Measurements from ENCODE around the gene HACD2. TPM values are rescaled to one million over a fixed set of nuclear protein-coding genes. Genes with fewer than 3 reads are reported as not detected.
"Not testable (repeated sequence)": the region's sequence is repeated elsewhere in the genome, so short reads cannot be mapped to it uniquely, and the experiment has no call there.

HACD2 gene
- polyA plus RNA-seq, 1 donor (not counting 4 experiments of a cell fraction or from before 2014, with no cell fraction given), result 124 TPM

GRCh38 chr3:123613543-123613942 lies 28.7 kb upstream of the HACD2 start:
- no peaks in the 10 kb centered on the region for H3K27me3 ChIP-seq (ENCODE audit: control insufficient read depth, extremely low read depth, insufficient read depth, low read length)
- H3K36me3 ChIP-seq (ENCODE audit: control insufficient read depth in 2 of 2, extremely low read depth in 1 of 2, insufficient read depth in 2 of 2, low read length in 2 of 2), result peaks cover 8 to 16% of the 10 kb centered on the region in 2 experiments

GRCh38 chr3:123611674-123612073 lies 26.8 kb upstream of the HACD2 start:
- H3K4me2 ChIP-seq (ENCODE audit: control insufficient read depth, extremely low read depth, insufficient read depth, low read depth, low read length); dilution Hi-C loops (cut with MboI; ENCODE audit: extremely low pct_ligation_motif_present, low sequenced_read_pairs); H3K4me1 ChIP-seq (ENCODE audit: control insufficient read depth, extremely low read depth, insufficient read depth, low read length); H3K27me3 ChIP-seq (ENCODE audit: control insufficient read depth, extremely low read depth, insufficient read depth, low read length); H3K9me3 ChIP-seq (ENCODE audit: control insufficient read depth, low read depth, low read length); H4K20me1 ChIP-seq (ENCODE audit: control insufficient read depth, extremely low read depth, insufficient read depth, low read length); DNase-seq (ENCODE audit: low read depth, low spot score); H3K27ac ChIP-seq (ENCODE audit: control insufficient read depth, insufficient read depth, low read length); H3K79me2 ChIP-seq (ENCODE audit: control insufficient read depth, insufficient read depth, low read length); H2AFZ ChIP-seq (ENCODE audit: control insufficient read depth, low read length); H3K9ac ChIP-seq (ENCODE audit: control insufficient read depth, extremely low read depth, insufficient read depth, low read length); H3K4me3 ChIP-seq (ENCODE audit: control insufficient read depth in 2 of 3, extremely low read depth in 1 of 3, insufficient read depth in 2 of 3, low read depth in 1 of 3, low read length in 3 of 3); H3K9me1 ChIP-seq (ENCODE audit: control insufficient read depth, extremely low read depth, insufficient read depth, low read length); FAIRE-seq: not testable (repeated sequence)
- H3K36me3 ChIP-seq (ENCODE audit: control insufficient read depth in 2 of 2, extremely low read depth in 1 of 2, insufficient read depth in 2 of 2, low read length in 2 of 2), result peaks cover 10 to 16% of the 10 kb centered on the region in 2 experiments

More at GRCh38 chr3:123613543-123613942, 28.7 kb upstream of the HACD2 start:
- H3K79me2 ChIP-seq (ENCODE audit: control insufficient read depth, insufficient read depth, low read length), result peaks cover under 1% of the 10 kb centered on the region
- H2AFZ ChIP-seq (ENCODE audit: control insufficient read depth, low read length), result no peak overlapping the region
- no peak for FAIRE-seq
- no peaks in the 10 kb centered on the region for H4K20me1 ChIP-seq (ENCODE audit: control insufficient read depth, extremely low read depth, insufficient read depth, low read length)
- DNase-seq (ENCODE audit: low read depth, low spot score), result no peak
- no peak overlapping the region for H3K27ac ChIP-seq (ENCODE audit: control insufficient read depth, insufficient read depth, low read length)
- no peak overlapping the region for H3K9ac ChIP-seq (ENCODE audit: control insufficient read depth, extremely low read depth, insufficient read depth, low read length)
- no peak overlapping the region for H3K4me2 ChIP-seq (ENCODE audit: control insufficient read depth, extremely low read depth, insufficient read depth, low read depth, low read length)
- H3K4me1 ChIP-seq (ENCODE audit: control insufficient read depth, extremely low read depth, insufficient read depth, low read length), result peaks cover 11% of the 10 kb centered on the region
- dilution Hi-C loops (cut with MboI; ENCODE audit: extremely low pct_ligation_motif_present, low sequenced_read_pairs), result no loop called here
- TF ChIP-seq, protein P1, sequence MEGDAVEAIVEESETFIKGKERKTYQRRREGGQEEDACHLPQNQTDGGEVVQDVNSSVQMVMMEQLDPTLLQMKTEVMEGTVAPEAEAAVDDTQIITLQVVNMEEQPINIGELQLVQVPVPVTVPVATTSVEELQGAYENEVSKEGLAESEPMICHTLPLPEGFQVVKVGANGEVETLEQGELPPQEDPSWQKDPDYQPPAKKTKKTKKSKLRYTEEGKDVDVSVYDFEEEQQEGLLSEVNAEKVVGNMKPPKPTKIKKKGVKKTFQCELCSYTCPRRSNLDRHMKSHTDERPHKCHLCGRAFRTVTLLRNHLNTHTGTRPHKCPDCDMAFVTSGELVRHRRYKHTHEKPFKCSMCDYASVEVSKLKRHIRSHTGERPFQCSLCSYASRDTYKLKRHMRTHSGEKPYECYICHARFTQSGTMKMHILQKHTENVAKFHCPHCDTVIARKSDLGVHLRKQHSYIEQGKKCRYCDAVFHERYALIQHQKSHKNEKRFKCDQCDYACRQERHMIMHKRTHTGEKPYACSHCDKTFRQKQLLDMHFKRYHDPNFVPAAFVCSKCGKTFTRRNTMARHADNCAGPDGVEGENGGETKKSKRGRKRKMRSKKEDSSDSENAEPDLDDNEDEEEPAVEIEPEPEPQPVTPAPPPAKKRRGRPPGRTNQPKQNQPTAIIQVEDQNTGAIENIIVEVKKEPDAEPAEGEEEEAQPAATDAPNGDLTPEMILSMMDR (optimal IDR thresholded peaks at IDR 0.05 in 1 of 3, IDR thresholded peaks at IDR 0.05 in 1 of 3, conservative IDR thresholded peaks at IDR 0.05 in 1 of 3; ENCODE audit: extremely low read depth in 1 of 3, insufficient read depth in 2 of 3, low read length in 3 of 3), result no peak
- TF ChIP-seq EZH2 (IDR thresholded peaks at IDR 0.05; ENCODE audit: low read length), result no peak
- H3K9me3 ChIP-seq (ENCODE audit: control insufficient read depth, low read depth, low read length), result no peaks in the 10 kb centered on the region
- H3K4me3 ChIP-seq (ENCODE audit: control insufficient read depth in 2 of 3, extremely low read depth in 1 of 3, insufficient read depth in 2 of 3, low read depth in 1 of 3, low read length in 3 of 3), result no peak overlapping the region
- no peaks in the 10 kb centered on the region for H3K9me1 ChIP-seq (ENCODE audit: control insufficient read depth, extremely low read depth, insufficient read depth, low read length)

- TF ChIP-seq, protein P1 (optimal IDR thresholded peaks at IDR 0.05 in 1 of 3, IDR thresholded peaks at IDR 0.05 in 1 of 3, conservative IDR thresholded peaks at IDR 0.05 in 1 of 3; ENCODE audit: extremely low read depth in 1 of 3, insufficient read depth in 2 of 3, low read length in 3 of 3), result no peak
- no peak for TF ChIP-seq EZH2 (IDR thresholded peaks at IDR 0.05; ENCODE audit: low read length)
- Histone ChIP-seq H3K4me2 (ENCODE audit: control insufficient read depth, extremely low read depth, insufficient read depth, low read depth, low read length) (no peak overlapping the region), H3K4me3 (ENCODE audit: control insufficient read depth in 2 of 3, extremely low read depth in 1 of 3, insufficient read depth in 2 of 3, low read depth in 1 of 3, low read length in 3 of 3) (no peak overlapping the region), H4K20me1 (ENCODE audit: control insufficient read depth, extremely low read depth, insufficient read depth, low read length) (peaks cover 2% of the 10 kb centered on the region), H3K4me1 (ENCODE audit: control insufficient read depth, extremely low read depth, insufficient read depth, low read length) (peaks cover 10% of the 10 kb centered on the region), H3K27ac (ENCODE audit: control insufficient read depth, insufficient read depth, low read length) (no peak overlapping the region), H3K79me2 (ENCODE audit: control insufficient read depth, insufficient read depth, low read length) (peaks cover 2% of the 10 kb centered on the region), H2AFZ (ENCODE audit: control insufficient read depth, low read length) (no peak overlapping the region), H3K9me1 (ENCODE audit: control insufficient read depth, extremely low read depth, insufficient read depth, low read length) (no peaks in the 10 kb centered on the region), H3K9me3 (ENCODE audit: control insufficient read depth, low read depth, low read length) (no peaks in the 10 kb centered on the region), H3K36me3 (ENCODE audit: control insufficient read depth in 2 of 2, extremely low read depth in 1 of 2, insufficient read depth in 2 of 2, low read length in 2 of 2) (peaks cover 10 to 16% of the 10 kb centered on the region in 2 experiments), H3K27me3 (ENCODE audit: control insufficient read depth, extremely low read depth, insufficient read depth, low read length) (no peaks in the 10 kb centered on the region), H3K9ac (ENCODE audit: control insufficient read depth, extremely low read depth, insufficient read depth, low read length) (no peak overlapping the region)
- dilution Hi-C loops (cut with MboI; ENCODE audit: extremely low pct_ligation_motif_present, low sequenced_read_pairs), result no loop called here
- FAIRE-seq (no peak), DNase-seq (ENCODE audit: low read depth, low spot score) (no peak)
Measured at GRCh38 chr3:123611082-123611481, 26.2 kb upstream of the HACD2 start.

Measured in keratinocyte (primary cell).